Neural cell (in vitro differentiated cells): ENCODE measurements around the gene LSM6. TPM values are rescaled to one million over a fixed set of nuclear protein-coding genes. Genes with fewer than 3 reads are reported as not detected.

Experiments used
- H2AFZ ChIP-seq: fragments of 200-600, 300-800 bp; sonication (generic), shearing (Covaris generic); 2 replicates; pipeline ENCODE4 v1.6.0; 2014; ENCODE audit warnings: low read depth, mild to moderate bottlenecking, antibody characterized with exemption, low read length, moderate library complexity
- H3F3A ChIP-seq: fragments of 200-600 bp; shearing (Covaris generic); 2 replicates; pipeline ENCODE4 v1.6.1; 2016; ENCODE audit warnings: mild to moderate bottlenecking, moderate library complexity, mixed read lengths, antibody characterized with exemption, low read length; ENCODE audit not compliant: insufficient read depth, poor library complexity, severe bottlenecking
- H3K27ac ChIP-seq: fragments of 200-600, 300-800 bp; sonication (generic), shearing (Covaris generic); 2 replicates; pipeline ENCODE4 v1.5.1; 2014; ENCODE audit warnings: mild to moderate bottlenecking, low read length, moderate library complexity
- H3K27me3 ChIP-seq: fragments of 300-800, 200-600 bp; sonication (generic), shearing (Covaris generic); 2 replicates; pipeline ENCODE4 v1.6.0; 2014; ENCODE audit warnings: mild to moderate bottlenecking, low read depth, low read length, moderate library complexity; ENCODE audit not compliant: insufficient read depth
- H3K36me3 ChIP-seq: fragments of 300-800, 200-600 bp; sonication (generic), shearing (Covaris generic); 2 replicates; pipeline ENCODE4 v1.5.1; 2014; ENCODE audit warnings: mild to moderate bottlenecking, antibody characterized with exemption, low read length, moderate library complexity; ENCODE audit not compliant: insufficient read depth
- H3K4me2 ChIP-seq: fragments of 300-800, 200-600 bp; sonication (generic), shearing (Covaris generic); 2 replicates; pipeline ENCODE4 v1.6.0; 2014; ENCODE audit warnings: mild to moderate bottlenecking, low read length
- H3K4me3 ChIP-seq: fragments of 300-800, 200-600 bp; sonication (generic), shearing (Covaris generic); 2 replicates; pipeline ENCODE4 v1.5.1; 2014; ENCODE audit warnings: mild to moderate bottlenecking, low read length, moderate library complexity
- H3K79me2 ChIP-seq: fragments of 200-600 bp; shearing (Covaris generic); replicated peaks from 2 replicates; pipeline ENCODE4 v1.6.0; 2014; ENCODE audit warnings: mild to moderate bottlenecking, low read length, moderate library complexity; ENCODE audit not compliant: insufficient read depth
- H3K9ac ChIP-seq: fragments of 300-800, 200-600 bp; sonication (generic), shearing (Covaris generic); 2 replicates; pipeline ENCODE4 v1.6.1; 2016; ENCODE audit warnings: mild to moderate bottlenecking, low read length, mixed read lengths
- H3K9me2 ChIP-seq: fragments of 200-600 bp; shearing (Covaris generic); 2 replicates; pipeline ENCODE4 v1.6.1; 2016; ENCODE audit warnings: mild to moderate bottlenecking, low read length, mixed read lengths; ENCODE audit not compliant: insufficient read depth
- H3K9me3 ChIP-seq: fragments of 200-600, 300-800 bp; sonication (generic), shearing (Covaris generic); 2 replicates; pipeline ENCODE4 v1.6.1; 2016; ENCODE audit warnings: mild to moderate bottlenecking, mixed run types, low read length, moderate library complexity, mixed read lengths
- H4K20me1 ChIP-seq: fragments of 200-600 bp; shearing (Covaris generic); 2 replicates; pipeline ENCODE4 v1.6.1; 2016; ENCODE audit warnings: mild to moderate bottlenecking, mixed run types; ENCODE audit not compliant: insufficient read depth
- EP300 ChIP-seq: fragments of 450-650 bp; conservative IDR thresholded peaks from 2 replicates; pipeline ENCODE4 v1.6.1; 2014; ENCODE audit warnings: antibody characterized with exemption, mild to moderate bottlenecking, moderate library complexity; ENCODE audit not compliant: poor library complexity, severe bottlenecking
- EZH2 ChIP-seq: fragments of 200-600, 300-800 bp; shearing (Covaris generic), sonication (generic); IDR thresholded peaks from 2 replicates; pipeline ENCODE4 v1.6.1; 2014; ENCODE audit warnings: antibody characterized with exemption, low read length, borderline replicate concordance, mild to moderate bottlenecking; ENCODE audit not compliant: insufficient read depth, poor library complexity, severe bottlenecking
- MXI1 ChIP-seq: fragments of 450-650 bp; conservative IDR thresholded peaks from 2 replicates; pipeline ENCODE4 v1.6.1; 2014; ENCODE audit warnings: antibody characterized with exemption, mild to moderate bottlenecking; ENCODE audit not compliant: poor library complexity, severe bottlenecking
- POLR2AphosphoS5 ChIP-seq: IDR thresholded peaks from 2 replicates; pipeline ENCODE4 v1.6.1; 2012
- RAD21 ChIP-seq: fragments of 450-650 bp; conservative IDR thresholded peaks from 2 replicates; pipeline ENCODE4 v1.6.1; 2014; ENCODE audit warnings: antibody characterized with exemption, mild to moderate bottlenecking, moderate library complexity
- SMC3 ChIP-seq: fragments of 450-650 bp; conservative IDR thresholded peaks from 2 replicates; pipeline ENCODE4 v1.6.1; 2014; ENCODE audit warnings: antibody characterized with exemption, mild to moderate bottlenecking, moderate library complexity; ENCODE audit not compliant: poor library complexity
- TAF1 ChIP-seq: IDR thresholded peaks from 2 replicates; pipeline ENCODE4 v1.6.1; 2012; ENCODE audit warnings: low read depth
- polyA plus RNA-seq: library from polyadenylated mRNA; depleted of rRNA; stranded (reverse); fragments of >200 nt; gene quantifications from 2 replicates; pipeline ENCODE4 v1.2.3, GENCODE V29; 2014
- TF ChIP-seq, protein P1 (sequence below): fragments of 450-650 bp; IDR thresholded peaks from 2 replicates; pipeline ENCODE4 v1.5.1; 2014; ENCODE audit warnings: antibody characterized with exemption, mild to moderate bottlenecking, moderate library complexity; ENCODE audit not compliant: poor library complexity, severe bottlenecking
- TF ChIP-seq, protein P2 (sequence below): IDR thresholded peaks from 2 replicates; pipeline ENCODE4 v1.6.1; 2012; ENCODE audit warnings: borderline replicate concordance

Gene LSM6
- polyA plus RNA-seq, 1 donor from 2014 or later = 123 TPM

DNA sequence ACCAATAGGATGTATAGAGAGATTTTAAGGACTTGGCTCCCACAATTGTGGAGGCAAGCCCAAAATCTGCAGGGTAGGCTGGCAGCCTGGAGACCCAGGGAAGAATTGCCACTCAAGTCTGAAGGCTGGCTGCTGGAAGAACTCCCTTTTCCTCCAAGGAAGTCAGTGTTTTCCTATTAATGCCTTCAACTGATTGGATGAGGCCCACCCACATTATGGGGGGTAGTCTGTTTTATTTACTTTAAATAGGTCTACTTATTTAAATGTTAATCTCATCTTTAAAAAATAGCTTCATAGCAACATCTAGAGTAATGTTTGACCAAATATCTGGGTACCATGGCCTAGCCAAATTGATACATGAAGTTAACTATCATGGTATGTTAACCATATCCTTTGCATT lies 18.7 kb downstream of the LSM6 start:
- no peaks in the 10 kb centered on the region for H3K79me2 ChIP-seq
- no peak overlapping the region for H2AFZ ChIP-seq
- H3K9ac ChIP-seq = no peak overlapping the region
- no peak overlapping the region for H3K4me2 ChIP-seq
- no peaks in the 10 kb centered on the region for H3K36me3 ChIP-seq
- no peaks in the 10 kb centered on the region for H3K9me2 ChIP-seq
- H3F3A ChIP-seq = no peaks in the 10 kb centered on the region
- H3K27me3 ChIP-seq = no peaks in the 10 kb centered on the region
- H4K20me1 ChIP-seq = no peaks in the 10 kb centered on the region
- no peak overlapping the region for H3K27ac ChIP-seq
- TF ChIP-seq RAD21 (no peak), TAF1 (no peak), EP300 (no peak), MXI1 (no peak), EZH2 (no peak), POLR2AphosphoS5 (no peak), SMC3 (no peak)
- TF ChIP-seq, protein P1, sequence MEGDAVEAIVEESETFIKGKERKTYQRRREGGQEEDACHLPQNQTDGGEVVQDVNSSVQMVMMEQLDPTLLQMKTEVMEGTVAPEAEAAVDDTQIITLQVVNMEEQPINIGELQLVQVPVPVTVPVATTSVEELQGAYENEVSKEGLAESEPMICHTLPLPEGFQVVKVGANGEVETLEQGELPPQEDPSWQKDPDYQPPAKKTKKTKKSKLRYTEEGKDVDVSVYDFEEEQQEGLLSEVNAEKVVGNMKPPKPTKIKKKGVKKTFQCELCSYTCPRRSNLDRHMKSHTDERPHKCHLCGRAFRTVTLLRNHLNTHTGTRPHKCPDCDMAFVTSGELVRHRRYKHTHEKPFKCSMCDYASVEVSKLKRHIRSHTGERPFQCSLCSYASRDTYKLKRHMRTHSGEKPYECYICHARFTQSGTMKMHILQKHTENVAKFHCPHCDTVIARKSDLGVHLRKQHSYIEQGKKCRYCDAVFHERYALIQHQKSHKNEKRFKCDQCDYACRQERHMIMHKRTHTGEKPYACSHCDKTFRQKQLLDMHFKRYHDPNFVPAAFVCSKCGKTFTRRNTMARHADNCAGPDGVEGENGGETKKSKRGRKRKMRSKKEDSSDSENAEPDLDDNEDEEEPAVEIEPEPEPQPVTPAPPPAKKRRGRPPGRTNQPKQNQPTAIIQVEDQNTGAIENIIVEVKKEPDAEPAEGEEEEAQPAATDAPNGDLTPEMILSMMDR = no peak
- TF ChIP-seq, protein P2, sequence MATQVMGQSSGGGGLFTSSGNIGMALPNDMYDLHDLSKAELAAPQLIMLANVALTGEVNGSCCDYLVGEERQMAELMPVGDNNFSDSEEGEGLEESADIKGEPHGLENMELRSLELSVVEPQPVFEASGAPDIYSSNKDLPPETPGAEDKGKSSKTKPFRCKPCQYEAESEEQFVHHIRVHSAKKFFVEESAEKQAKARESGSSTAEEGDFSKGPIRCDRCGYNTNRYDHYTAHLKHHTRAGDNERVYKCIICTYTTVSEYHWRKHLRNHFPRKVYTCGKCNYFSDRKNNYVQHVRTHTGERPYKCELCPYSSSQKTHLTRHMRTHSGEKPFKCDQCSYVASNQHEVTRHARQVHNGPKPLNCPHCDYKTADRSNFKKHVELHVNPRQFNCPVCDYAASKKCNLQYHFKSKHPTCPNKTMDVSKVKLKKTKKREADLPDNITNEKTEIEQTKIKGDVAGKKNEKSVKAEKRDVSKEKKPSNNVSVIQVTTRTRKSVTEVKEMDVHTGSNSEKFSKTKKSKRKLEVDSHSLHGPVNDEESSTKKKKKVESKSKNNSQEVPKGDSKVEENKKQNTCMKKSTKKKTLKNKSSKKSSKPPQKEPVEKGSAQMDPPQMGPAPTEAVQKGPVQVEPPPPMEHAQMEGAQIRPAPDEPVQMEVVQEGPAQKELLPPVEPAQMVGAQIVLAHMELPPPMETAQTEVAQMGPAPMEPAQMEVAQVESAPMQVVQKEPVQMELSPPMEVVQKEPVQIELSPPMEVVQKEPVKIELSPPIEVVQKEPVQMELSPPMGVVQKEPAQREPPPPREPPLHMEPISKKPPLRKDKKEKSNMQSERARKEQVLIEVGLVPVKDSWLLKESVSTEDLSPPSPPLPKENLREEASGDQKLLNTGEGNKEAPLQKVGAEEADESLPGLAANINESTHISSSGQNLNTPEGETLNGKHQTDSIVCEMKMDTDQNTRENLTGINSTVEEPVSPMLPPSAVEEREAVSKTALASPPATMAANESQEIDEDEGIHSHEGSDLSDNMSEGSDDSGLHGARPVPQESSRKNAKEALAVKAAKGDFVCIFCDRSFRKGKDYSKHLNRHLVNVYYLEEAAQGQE = no peak
- H3K4me3 ChIP-seq = no peak overlapping the region
- H3K9me3 ChIP-seq = no peaks in the 10 kb centered on the region

GRCh38 chr4:146202665-146203064 lies 27.1 kb downstream of the LSM6 start:
- no peaks in the 10 kb centered on the region for H3K9me2 ChIP-seq
- H3K9me3 ChIP-seq = no peaks in the 10 kb centered on the region
- no peaks in the 10 kb centered on the region for H3F3A ChIP-seq
- no peak overlapping the region for H3K4me2 ChIP-seq
- TF ChIP-seq EP300 (no peak), RAD21 (no peak), EZH2 (no peak), SMC3 (no peak), TAF1 (no peak), POLR2AphosphoS5 (no peak), MXI1 (no peak)
- TF ChIP-seq, protein P1 = no peak
- TF ChIP-seq, protein P2 = no peak
- no peak overlapping the region for H3K4me3 ChIP-seq
- no peaks in the 10 kb centered on the region for H3K36me3 ChIP-seq
- H4K20me1 ChIP-seq = no peaks in the 10 kb centered on the region
- no peak overlapping the region for H3K27ac ChIP-seq
- no peaks in the 10 kb centered on the region for H3K27me3 ChIP-seq
- no peaks in the 10 kb centered on the region for H3K79me2 ChIP-seq
- H3K9ac ChIP-seq = no peak overlapping the region
- no peak overlapping the region for H2AFZ ChIP-seq
